Peyer's patch (tissue), 4 donors: ENCODE results near the gene PIK3C2G.

ENCODE experiments used
- POLR2A ChIP-seq, 2 donors: fragments of 450-650 bp; IDR thresholded peaks; one replicate each; pipeline ENCODE4 v1.5.1; 2017; ENCODE audit warnings: antibody characterized with exemption in 2 of 2, mild to moderate bottlenecking in 2 of 2, moderate library complexity in 2 of 2
- TF ChIP-seq, protein P1 (sequence below), 6 experiments: fragments of 450-650 bp in 4 of 6; fragments of 200-600 bp in 2 of 6; sonication (generic) in 1 of 6; IDR thresholded peaks; one replicate each; pipeline ENCODE4 v1.5.1; 2017 to 2019; ENCODE audit warnings: antibody characterized with exemption in 6 of 6, mild to moderate bottlenecking in 3 of 6, moderate library complexity in 1 of 6

DNA sequence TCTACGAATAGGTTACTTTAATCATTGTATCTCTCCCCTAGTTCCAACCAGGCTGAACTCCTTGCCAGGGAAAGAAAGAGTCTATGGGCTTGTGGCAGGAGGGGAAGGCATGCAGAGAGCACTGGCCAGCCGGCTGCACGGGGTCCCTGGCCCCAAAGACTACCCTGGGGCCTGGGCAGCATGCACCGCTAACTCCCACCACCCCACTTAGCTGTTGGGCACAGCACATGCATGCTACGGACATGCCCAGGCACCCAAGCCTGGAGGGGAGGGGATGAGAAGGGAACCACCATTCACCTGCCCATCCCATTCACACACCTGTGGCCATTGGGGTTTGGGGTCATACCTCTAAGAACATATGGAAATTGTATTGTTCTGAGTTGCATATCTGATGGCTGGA is 94.1 kb downstream of the PIK3C2G start:
- TF ChIP-seq POLR2A (IDR thresholded peaks at IDR 0.05): no peak
- TF ChIP-seq, protein P1, sequence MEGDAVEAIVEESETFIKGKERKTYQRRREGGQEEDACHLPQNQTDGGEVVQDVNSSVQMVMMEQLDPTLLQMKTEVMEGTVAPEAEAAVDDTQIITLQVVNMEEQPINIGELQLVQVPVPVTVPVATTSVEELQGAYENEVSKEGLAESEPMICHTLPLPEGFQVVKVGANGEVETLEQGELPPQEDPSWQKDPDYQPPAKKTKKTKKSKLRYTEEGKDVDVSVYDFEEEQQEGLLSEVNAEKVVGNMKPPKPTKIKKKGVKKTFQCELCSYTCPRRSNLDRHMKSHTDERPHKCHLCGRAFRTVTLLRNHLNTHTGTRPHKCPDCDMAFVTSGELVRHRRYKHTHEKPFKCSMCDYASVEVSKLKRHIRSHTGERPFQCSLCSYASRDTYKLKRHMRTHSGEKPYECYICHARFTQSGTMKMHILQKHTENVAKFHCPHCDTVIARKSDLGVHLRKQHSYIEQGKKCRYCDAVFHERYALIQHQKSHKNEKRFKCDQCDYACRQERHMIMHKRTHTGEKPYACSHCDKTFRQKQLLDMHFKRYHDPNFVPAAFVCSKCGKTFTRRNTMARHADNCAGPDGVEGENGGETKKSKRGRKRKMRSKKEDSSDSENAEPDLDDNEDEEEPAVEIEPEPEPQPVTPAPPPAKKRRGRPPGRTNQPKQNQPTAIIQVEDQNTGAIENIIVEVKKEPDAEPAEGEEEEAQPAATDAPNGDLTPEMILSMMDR (IDR thresholded peaks at IDR 0.05): no peak
